Activated CD8-positive, alpha-beta memory T cell treated with anti-CD3 and anti-CD28 coated beads for 24 hours (primary cell): ENCODE results near the gene TMA16.

Experiments
- DNase-seq: peaks from one replicate; pipeline ENCODE4 v3.0.0-alpha.2; 2020

TMA16 gene

GRCh38 chr4:163565226-163566135, 71.0 kb downstream of the TMA16 start:
- DNase-seq: no peak

DNA sequence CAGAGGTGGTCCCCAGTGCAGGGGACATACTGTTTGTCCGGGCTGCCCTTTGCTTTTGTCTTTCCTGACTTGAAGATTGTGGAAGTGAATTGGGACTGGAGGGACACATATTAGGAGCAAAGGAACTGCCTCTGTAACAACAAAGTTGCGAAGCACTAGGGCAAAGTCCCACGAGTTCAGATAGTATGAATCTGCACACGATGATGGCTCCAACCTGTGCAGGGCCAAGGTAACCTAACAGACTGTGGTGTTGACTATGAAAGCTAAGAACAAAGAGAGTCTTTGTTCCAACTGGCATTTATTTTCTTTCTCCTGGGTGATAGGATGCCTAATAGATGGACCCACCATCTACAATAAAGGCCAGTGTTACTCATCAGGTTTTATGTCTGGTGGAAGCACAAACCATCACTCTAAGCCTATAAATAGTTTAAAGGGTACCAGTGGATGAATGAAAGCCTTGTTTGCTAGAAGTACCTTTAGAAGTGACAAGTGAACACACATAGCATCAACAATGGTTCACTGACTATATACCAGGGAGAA, 71.8 kb downstream of the TMA16 start:
- no peak for DNase-seq

DNA sequence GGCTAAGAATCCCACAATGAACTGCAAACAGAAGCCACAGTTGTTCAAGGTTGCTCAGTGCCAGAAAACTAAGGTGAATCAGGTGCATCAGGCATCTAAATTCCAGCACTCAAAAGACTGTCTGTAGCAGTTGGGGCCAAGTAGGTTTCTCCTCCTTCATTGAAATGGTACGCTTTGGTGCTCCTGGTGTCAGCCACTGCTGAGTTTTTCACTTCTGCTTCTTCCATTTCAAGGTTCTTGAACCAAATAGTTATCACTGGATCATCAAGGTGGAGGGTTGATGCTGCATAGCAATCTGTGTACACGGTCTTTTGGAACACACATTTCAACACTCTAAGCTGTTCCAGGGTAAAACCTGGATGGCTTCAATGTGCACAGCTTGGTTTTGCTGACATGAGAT, 74.4 kb downstream of the TMA16 start:
- no peak for DNase-seq
